ENCODE results near the gene HOXC6.
"Not testable (repeated sequence)": the region's sequence is repeated elsewhere in the genome, so short reads cannot be mapped to it uniquely, and the experiment has no call there.

HOXC6 gene

GRCh38 chr12:54058128-54058768, 30.0 kb downstream of the HOXC6 start:
- DNase-seq (ENCODE audit: low spot score), result no peak

- no peak for DNase-seq (ENCODE audit: low spot score)
These were observed 31.4 kb downstream of the HOXC6 start for GRCh38 chr12:54059668-54060067.

DNA sequence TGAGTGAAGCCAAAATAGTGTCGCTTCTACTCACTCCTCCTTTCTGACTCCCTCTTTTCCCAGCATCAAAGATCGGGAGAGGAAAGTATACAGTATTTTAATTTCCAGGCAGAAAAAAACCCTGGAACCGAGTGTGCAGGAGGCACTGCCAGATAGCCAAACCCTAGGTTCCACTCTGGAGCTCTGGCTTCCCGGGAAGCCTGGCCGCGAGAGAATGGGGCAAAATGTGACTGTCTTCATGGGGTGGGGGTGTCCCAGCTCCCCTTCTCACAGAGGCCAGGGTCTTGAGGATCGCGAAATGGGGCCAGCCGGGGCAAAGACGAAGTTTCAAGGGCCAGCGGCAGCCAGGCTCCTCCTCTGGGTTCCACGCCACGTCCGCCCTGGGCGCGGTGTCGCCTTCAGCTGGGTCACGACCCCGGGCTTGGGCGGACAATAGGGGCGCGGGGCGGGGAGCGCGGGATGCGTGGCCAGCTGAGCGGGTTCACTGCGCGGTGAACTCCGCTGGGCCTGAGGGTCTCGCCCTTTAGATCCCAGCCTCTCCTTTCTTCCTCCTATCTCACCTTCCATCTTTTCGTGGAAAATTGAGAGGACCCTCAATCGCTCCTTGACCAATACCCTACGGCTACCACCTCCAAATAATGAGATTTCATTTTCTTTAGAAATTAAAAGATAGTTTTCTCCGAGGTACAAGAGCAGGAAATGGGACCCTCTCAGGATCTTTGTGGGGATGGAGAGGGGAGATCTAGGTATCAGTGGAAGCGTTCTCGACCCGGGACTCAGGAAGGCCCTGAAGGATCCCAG, 32.1 kb downstream of the HOXC6 start:
- DNase-seq (ENCODE audit: low spot score), result no peak

DNA sequence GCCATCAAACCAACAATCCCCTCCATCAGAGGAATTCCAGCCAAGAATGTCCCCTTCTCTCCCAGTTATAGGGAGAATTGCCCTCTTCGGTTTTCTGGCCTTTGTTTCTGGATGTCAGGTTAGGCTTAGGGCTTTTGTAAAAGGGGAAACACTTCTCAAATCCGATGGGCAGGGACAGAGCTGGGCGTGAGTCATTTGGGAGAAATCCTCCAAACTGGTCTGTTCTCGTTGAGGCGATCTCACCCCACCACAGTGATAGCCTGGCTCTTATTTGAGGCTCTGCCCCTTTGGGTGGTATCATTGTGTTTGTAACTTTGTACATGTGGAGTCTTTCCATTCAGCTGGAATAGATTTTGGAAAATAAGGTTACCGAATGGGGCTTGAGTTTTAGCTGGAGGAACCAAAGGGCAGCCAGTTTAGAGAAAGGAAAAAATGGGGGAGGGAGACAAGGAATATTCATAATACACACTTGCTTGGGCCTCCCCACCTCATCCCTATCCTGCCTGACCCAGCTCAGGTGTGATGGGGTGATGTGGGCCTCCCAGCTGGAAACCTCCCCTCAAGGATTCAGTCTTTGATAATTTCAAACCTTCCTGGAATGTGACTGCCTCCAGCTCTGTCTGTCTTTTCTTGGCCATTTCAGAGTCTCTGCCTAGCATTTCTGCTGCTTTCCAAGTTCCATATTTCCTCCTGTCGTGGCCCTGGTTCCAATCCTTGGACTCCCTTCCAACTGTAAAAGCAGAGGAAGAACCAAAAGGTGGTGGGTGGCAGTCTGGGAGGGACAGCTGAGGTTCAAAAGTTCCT, 32.9 kb downstream of the HOXC6 start:
- DNase-seq (ENCODE audit: low spot score), result no peak

GRCh38 chr12:54065677-54066076, 37.4 kb downstream of the HOXC6 start:
- no peak for DNase-seq (ENCODE audit: low spot score)

GRCh38 chr12:54066408-54066807, 38.2 kb downstream of the HOXC6 start:
- no peak for DNase-seq (ENCODE audit: low spot score)

GRCh38 chr12:54068418-54069070, 40.3 kb downstream of the HOXC6 start:
- DNase-seq (ENCODE audit: low spot score), result no peak

DNA sequence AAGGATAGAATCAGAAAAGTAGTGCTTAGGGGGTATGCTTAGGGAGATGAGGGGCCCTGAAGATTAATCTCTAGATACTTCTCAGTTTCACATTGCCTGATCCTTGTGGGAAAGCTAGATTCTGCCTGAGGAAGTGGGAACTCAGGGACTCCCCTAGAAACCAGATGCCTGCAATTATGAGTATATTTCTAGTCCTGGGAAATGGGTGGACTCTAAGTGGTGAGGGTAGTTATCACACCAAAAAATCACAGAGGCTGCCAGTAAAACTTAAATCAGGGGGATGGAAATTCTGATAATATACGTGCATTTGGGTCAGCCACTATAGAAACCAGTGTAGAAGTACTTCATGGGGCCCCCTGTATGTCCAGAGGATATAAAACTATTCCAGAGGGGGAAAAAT, 43.7 kb downstream of the HOXC6 start:
- DNase-seq (ENCODE audit: low spot score), result no peak

- DNase-seq (ENCODE audit: low spot score), result no peak
These were observed 46.1 kb downstream of the HOXC6 start for GRCh38 chr12:54074308-54074707.

GRCh38 chr12:54075409-54075808, 47.2 kb downstream of the HOXC6 start:
- DNase-seq (ENCODE audit: low spot score), result no peak

- DNase-seq (ENCODE audit: low spot score), result no peak
These were observed 47.7 kb downstream of the HOXC6 start for GRCh38 chr12:54075974-54076373.

- not testable (repeated sequence) for DNase-seq (ENCODE audit: low spot score)
These were observed 49.6 kb downstream of the HOXC6 start for GRCh38 chr12:54077843-54078242.

GRCh38 chr12:54079115-54079514, 50.9 kb downstream of the HOXC6 start:
- not testable (repeated sequence) for DNase-seq (ENCODE audit: low spot score)

All from putamen (tissue), 1 donor.